IPS DF 6.9 (cell line): Measurements from ENCODE around the gene FGF14.

ENCODE experiments used
- DNase-seq: peaks from one replicate; pipeline ENCODE4 v3.0.0-alpha.2; 2013; ENCODE audit warnings: low read depth, low spot score
- H3K27ac ChIP-seq: one replicate; pipeline ENCODE4 v1.5.1; 2013; ENCODE audit warnings: low read length, control low read depth
- H3K27me3 ChIP-seq: 2 replicates; pipeline ENCODE4 v1.6.1; 2013; ENCODE audit warnings: mild to moderate bottlenecking, low read length; ENCODE audit not compliant: control insufficient read depth, insufficient read depth
- H3K36me3 ChIP-seq: 2 replicates; pipeline ENCODE4 v1.6.1; 2013; ENCODE audit warnings: low read length; ENCODE audit not compliant: control insufficient read depth, insufficient read depth
- H3K4me1 ChIP-seq: 2 replicates; pipeline ENCODE4 v1.6.1; 2013; ENCODE audit warnings: low read length; ENCODE audit not compliant: control insufficient read depth, insufficient read depth
- H3K4me3 ChIP-seq: 2 replicates; pipeline ENCODE4 v1.5.1; 2013; ENCODE audit warnings: mild to moderate bottlenecking, low read length
- H3K9me3 ChIP-seq: 2 replicates; pipeline ENCODE4 v1.6.1; 2013; ENCODE audit warnings: low read length, inconsistent platforms; ENCODE audit not compliant: control insufficient read depth, insufficient read depth
- WGBS: extraction: QIAGEN DNeasy Blood & Tissue Kit; methylation state at CpG from one replicate; pipeline ENCODE4 v1.1.7; 2013; ENCODE audit warnings: mixed read lengths, missing lambda C conversion rate; ENCODE audit not compliant: insufficient read length, insufficient coverage; 5-methylcytosine and 5-hydroxymethylcytosine counted together

The FGF14 gene

GRCh38 chr13:102234618-102235017 is 167.2 kb downstream of the FGF14 start:
- no peak overlapping the region for H3K4me3 ChIP-seq
- H3K36me3 ChIP-seq: no peaks in the 10 kb centered on the region
- DNase-seq: no peak
- no peak overlapping the region for H3K27ac ChIP-seq
- no peaks in the 10 kb centered on the region for H3K9me3 ChIP-seq
- WGBS: no CpG with 5 or more reads among the region's 2 CpGs
- H3K4me1 ChIP-seq: no peaks in the 10 kb centered on the region
- no peaks in the 10 kb centered on the region for H3K27me3 ChIP-seq

- no peak overlapping the region for H3K27ac ChIP-seq
- no peaks in the 10 kb centered on the region for H3K36me3 ChIP-seq
- no peaks in the 10 kb centered on the region for H3K9me3 ChIP-seq
- H3K4me3 ChIP-seq: no peak overlapping the region
- no peaks in the 10 kb centered on the region for H3K4me1 ChIP-seq
- no peaks in the 10 kb centered on the region for H3K27me3 ChIP-seq
- DNase-seq: no peak
- WGBS: no CpG with 5 or more reads among the region's 3 CpGs
These were observed 168.2 kb downstream of the FGF14 start for GRCh38 chr13:102233566-102234208.

GRCh38 chr13:102231479-102231878 is 170.4 kb downstream of the FGF14 start:
- Histone ChIP-seq H3K4me1 (no peaks in the 10 kb centered on the region), H3K9me3 (no peaks in the 10 kb centered on the region), H3K36me3 (no peaks in the 10 kb centered on the region), H3K27me3 (no peaks in the 10 kb centered on the region), H3K4me3 (no peak overlapping the region), H3K27ac (no peak overlapping the region)
- WGBS: no CpG with 5 or more reads among the region's 2 CpGs
- no peak for DNase-seq

- no peak for DNase-seq
- no peaks in the 10 kb centered on the region for H3K36me3 ChIP-seq
- WGBS: no CpG with 5 or more reads among the region's 6 CpGs
- no peak overlapping the region for H3K27ac ChIP-seq
- no peaks in the 10 kb centered on the region for H3K9me3 ChIP-seq
- no peaks in the 10 kb centered on the region for H3K27me3 ChIP-seq
- H3K4me3 ChIP-seq: no peak overlapping the region
- H3K4me1 ChIP-seq: no peaks in the 10 kb centered on the region
These were observed 174.1 kb downstream of the FGF14 start for GRCh38 chr13:102227741-102228140.

GRCh38 chr13:102226591-102226990 is 175.3 kb downstream of the FGF14 start:
- Histone ChIP-seq H3K4me3 (no peak overlapping the region), H3K36me3 (no peaks in the 10 kb centered on the region), H3K9me3 (no peaks in the 10 kb centered on the region), H3K27me3 (no peaks in the 10 kb centered on the region), H3K27ac (no peak overlapping the region), H3K4me1 (no peaks in the 10 kb centered on the region)
- DNase-seq: no peak
- WGBS: no CpG with 5 or more reads among the region's 1 CpG

GRCh38 chr13:102225892-102226291 is 176.0 kb downstream of the FGF14 start:
- DNase-seq: no peak
- no CpG with 5 or more reads among the region's 6 CpGs for WGBS
- no peak overlapping the region for H3K4me3 ChIP-seq
- H3K27ac ChIP-seq: no peak overlapping the region
- H3K27me3 ChIP-seq: no peaks in the 10 kb centered on the region
- H3K4me1 ChIP-seq: no peaks in the 10 kb centered on the region
- no peaks in the 10 kb centered on the region for H3K9me3 ChIP-seq
- no peaks in the 10 kb centered on the region for H3K36me3 ChIP-seq

GRCh38 chr13:102220681-102221228 is 181.1 kb downstream of the FGF14 start:
- no peaks in the 10 kb centered on the region for H3K4me1 ChIP-seq
- no peaks in the 10 kb centered on the region for H3K9me3 ChIP-seq
- DNase-seq: no peak
- no peaks in the 10 kb centered on the region for H3K36me3 ChIP-seq
- no peak overlapping the region for H3K4me3 ChIP-seq
- H3K27me3 ChIP-seq: no peaks in the 10 kb centered on the region
- WGBS: no CpG with 5 or more reads among the region's 5 CpGs
- H3K27ac ChIP-seq: no peak overlapping the region

GRCh38 chr13:102214956-102215355 is 186.9 kb downstream of the FGF14 start:
- H3K4me1 ChIP-seq: peaks cover 2% of the 10 kb centered on the region; the same call in 1 of the 2 replicates
- no peak for DNase-seq
- no peaks in the 10 kb centered on the region for H3K36me3 ChIP-seq
- H3K27me3 ChIP-seq: no peaks in the 10 kb centered on the region
- no peaks in the 10 kb centered on the region for H3K9me3 ChIP-seq
- no peak overlapping the region for H3K4me3 ChIP-seq
- no peak overlapping the region for H3K27ac ChIP-seq

GRCh38 chr13:102212729-102213128 is 189.1 kb downstream of the FGF14 start:
- Histone ChIP-seq H3K4me3 (no peak overlapping the region), H3K9me3 (no peaks in the 10 kb centered on the region), H3K27me3 (no peaks in the 10 kb centered on the region), H3K36me3 (no peaks in the 10 kb centered on the region), H3K27ac (no peak overlapping the region), H3K4me1 (peaks cover 2% of the 10 kb centered on the region; the same call in 1 of the 2 replicates)
- no peak for DNase-seq
- no CpG with 5 or more reads among the region's 3 CpGs for WGBS

GRCh38 chr13:102208347-102208746 is 193.5 kb downstream of the FGF14 start:
- Histone ChIP-seq H3K27me3 (no peaks in the 10 kb centered on the region), H3K4me3 (no peak overlapping the region), H3K36me3 (no peaks in the 10 kb centered on the region), H3K9me3 (no peaks in the 10 kb centered on the region), H3K4me1 (peaks cover 2% of the 10 kb centered on the region; the same call in 1 of the 2 replicates), H3K27ac (no peak overlapping the region)
- DNase-seq: no peak

- Histone ChIP-seq H3K27me3 (no peaks in the 10 kb centered on the region), H3K9me3 (no peaks in the 10 kb centered on the region), H3K4me3 (no peak overlapping the region), H3K36me3 (no peaks in the 10 kb centered on the region), H3K4me1 (peaks cover 2% of the 10 kb centered on the region; the same call in 1 of the 2 replicates), H3K27ac (no peak overlapping the region)
- no peak for DNase-seq
- WGBS: no CpG with 5 or more reads among the region's 3 CpGs
These were observed 194.0 kb downstream of the FGF14 start for GRCh38 chr13:102207680-102208342.
